ENCODE data around the gene PDLIM4. TPM values are rescaled to one million over a fixed set of nuclear protein-coding genes. Genes with fewer than 3 reads are reported as not detected.

Gene PDLIM4
- polyA plus RNA-seq, 1 experiment: 31.0 TPM

DNA sequence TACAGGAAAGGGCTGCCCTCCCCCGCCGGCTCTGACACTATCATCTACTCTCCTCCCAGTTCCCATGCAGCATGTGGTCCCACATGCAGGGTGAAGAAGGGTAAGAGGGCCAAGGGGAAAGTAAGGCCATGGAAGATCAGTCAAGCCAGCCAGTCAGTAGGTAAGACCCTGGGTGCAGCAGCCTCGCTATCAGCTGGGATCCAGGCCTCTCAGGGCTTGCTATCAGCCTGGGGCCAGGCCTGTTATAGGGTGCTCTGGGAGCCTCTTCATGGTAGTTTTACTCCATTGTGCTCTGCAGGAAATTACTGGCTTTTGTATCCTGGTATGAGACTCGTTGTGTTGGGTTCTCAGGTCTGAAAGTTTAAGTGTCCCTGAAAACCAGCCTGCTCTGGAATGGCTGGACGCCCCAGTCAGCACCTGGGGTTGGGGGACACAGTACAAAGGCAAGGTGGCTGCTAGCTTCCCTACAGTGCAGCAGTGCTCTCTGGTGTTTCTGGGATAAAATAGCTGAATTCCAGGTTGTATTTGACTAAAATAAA lies 58.1 kb downstream of the PDLIM4 start:
- ChIA-PET POLR2A (no interaction called here), CTCF (interaction anchor here (1.0 to 3.8 kb wide), 2 partner anchors 78 to 135 kb away, joined by 3 to 19 read pairs; no protein-coding TSS in a partner anchor)
- H3K27me3 ChIP-seq (ENCODE audit: control insufficient read depth, insufficient read depth, low read length): no peaks in the 10 kb centered on the region
- peaks cover 2% of the 10 kb centered on the region for H3K36me3 ChIP-seq (ENCODE audit: control insufficient read depth, insufficient read depth, low read length)
- no peak for DNase-seq (ENCODE audit: low read depth)
- no peak overlapping the region for H3K4me3 ChIP-seq (ENCODE audit: low read depth, low read length)
- TF ChIP-seq, protein P1, sequence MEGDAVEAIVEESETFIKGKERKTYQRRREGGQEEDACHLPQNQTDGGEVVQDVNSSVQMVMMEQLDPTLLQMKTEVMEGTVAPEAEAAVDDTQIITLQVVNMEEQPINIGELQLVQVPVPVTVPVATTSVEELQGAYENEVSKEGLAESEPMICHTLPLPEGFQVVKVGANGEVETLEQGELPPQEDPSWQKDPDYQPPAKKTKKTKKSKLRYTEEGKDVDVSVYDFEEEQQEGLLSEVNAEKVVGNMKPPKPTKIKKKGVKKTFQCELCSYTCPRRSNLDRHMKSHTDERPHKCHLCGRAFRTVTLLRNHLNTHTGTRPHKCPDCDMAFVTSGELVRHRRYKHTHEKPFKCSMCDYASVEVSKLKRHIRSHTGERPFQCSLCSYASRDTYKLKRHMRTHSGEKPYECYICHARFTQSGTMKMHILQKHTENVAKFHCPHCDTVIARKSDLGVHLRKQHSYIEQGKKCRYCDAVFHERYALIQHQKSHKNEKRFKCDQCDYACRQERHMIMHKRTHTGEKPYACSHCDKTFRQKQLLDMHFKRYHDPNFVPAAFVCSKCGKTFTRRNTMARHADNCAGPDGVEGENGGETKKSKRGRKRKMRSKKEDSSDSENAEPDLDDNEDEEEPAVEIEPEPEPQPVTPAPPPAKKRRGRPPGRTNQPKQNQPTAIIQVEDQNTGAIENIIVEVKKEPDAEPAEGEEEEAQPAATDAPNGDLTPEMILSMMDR (IDR thresholded peaks at IDR 0.05; ENCODE audit: insufficient read depth, low read depth, low read length): no peak

DNA sequence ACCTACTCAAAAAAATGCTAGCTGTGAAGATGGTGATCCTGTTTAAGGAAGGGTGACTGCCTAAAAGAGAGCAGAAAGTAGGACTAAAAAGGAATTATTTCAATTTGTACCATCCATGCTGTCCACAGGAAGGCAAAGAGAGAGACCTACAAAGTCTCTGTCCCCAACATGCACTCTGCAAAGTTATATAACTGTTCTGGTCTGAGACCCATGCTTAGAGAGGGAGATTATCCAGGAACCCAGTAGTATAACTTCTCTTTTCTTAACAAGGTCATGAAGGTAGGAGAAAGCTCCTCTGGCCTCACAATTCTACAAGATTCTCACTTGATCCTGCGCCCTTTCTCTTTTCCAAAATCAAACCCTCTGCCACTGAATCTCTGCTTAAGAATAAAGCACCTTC lies 62.5 kb downstream of the PDLIM4 start:
- Histone ChIP-seq H3K4me3 (ENCODE audit: low read depth, low read length) (no peak overlapping the region), H3K36me3 (ENCODE audit: control insufficient read depth, insufficient read depth, low read length) (peaks cover 5% of the 10 kb centered on the region), H3K27me3 (ENCODE audit: control insufficient read depth, insufficient read depth, low read length) (no peaks in the 10 kb centered on the region)
- ChIA-PET POLR2A (no interaction called here), CTCF (no interaction called here)
- TF ChIP-seq, protein P1 (IDR thresholded peaks at IDR 0.05; ENCODE audit: insufficient read depth, low read depth, low read length): no peak
- DNase-seq (ENCODE audit: low read depth): no peak

DNA sequence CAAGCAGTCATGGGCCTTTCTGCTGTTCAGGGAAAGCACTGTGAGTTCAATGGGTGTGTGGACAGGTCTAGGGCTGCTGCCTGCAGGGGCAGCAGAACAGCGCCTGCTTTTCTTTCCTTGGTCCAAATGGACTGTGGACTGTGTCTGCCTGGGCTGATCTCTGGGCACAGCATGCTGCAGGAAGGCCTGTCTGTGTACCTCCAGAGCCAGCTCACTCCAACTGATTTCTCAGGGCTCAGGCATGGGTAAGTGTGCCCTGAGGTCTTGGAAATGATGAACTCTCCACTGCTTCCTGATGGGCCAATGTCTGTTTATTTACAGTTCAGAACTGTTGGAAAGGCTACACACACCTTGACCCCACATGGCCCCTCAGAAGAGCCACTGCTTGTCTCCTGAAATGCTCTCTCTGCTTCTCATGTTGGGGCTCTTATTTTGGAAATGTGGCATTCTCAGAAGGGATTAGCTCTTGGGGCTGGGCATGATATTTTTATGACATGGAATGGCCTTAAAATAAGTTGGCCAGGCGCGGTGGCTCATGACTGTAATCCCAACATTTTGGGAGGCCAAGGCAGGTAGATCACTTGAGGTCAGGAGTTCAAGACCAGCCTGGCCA lies 63.7 kb downstream of the PDLIM4 start:
- Histone ChIP-seq H3K36me3 (ENCODE audit: control insufficient read depth, insufficient read depth, low read length) (peaks cover 5% of the 10 kb centered on the region), H3K27me3 (ENCODE audit: control insufficient read depth, insufficient read depth, low read length) (no peaks in the 10 kb centered on the region), H3K4me3 (ENCODE audit: low read depth, low read length) (no peak overlapping the region)
- ChIA-PET CTCF (interaction anchor here (1.4 to 1.7 kb wide), 2 partner anchors 12 to 49 kb away, joined by 4 to 6 read pairs; no protein-coding TSS in a partner anchor), POLR2A (no interaction called here)
- DNase-seq (ENCODE audit: low read depth): no peak
- TF ChIP-seq, protein P1 (IDR thresholded peaks at IDR 0.05; ENCODE audit: insufficient read depth, low read depth, low read length): no peak

DNA sequence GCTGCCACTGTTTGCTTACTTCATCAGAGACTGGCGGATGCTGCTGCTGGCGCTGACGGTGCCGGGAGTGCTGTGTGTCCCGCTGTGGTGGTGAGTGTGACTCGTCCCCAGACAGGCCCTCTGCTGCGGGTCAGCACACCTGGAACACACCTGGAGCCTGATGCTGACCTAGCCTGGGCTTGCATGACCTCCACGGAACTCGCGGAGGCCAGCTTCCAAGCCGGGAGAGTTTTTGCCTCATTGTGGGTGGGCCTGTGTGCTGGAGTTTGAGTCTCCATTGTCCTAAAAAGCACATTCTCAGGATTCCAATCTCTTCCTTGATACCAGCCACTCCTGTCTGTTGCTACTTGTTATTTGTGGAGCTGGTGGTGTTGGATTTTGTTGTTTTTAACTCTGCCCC lies 64.8 kb downstream of the PDLIM4 start:
- ChIA-PET CTCF (interaction anchor here (1.4 to 1.7 kb wide), 2 partner anchors 11 to 50 kb away, joined by 4 to 6 read pairs; no protein-coding TSS in a partner anchor), POLR2A (no interaction called here)
- Histone ChIP-seq H3K4me3 (ENCODE audit: low read depth, low read length) (no peak overlapping the region), H3K36me3 (ENCODE audit: control insufficient read depth, insufficient read depth, low read length) (peaks cover 5% of the 10 kb centered on the region), H3K27me3 (ENCODE audit: control insufficient read depth, insufficient read depth, low read length) (no peaks in the 10 kb centered on the region)
- no peak for DNase-seq (ENCODE audit: low read depth)
- TF ChIP-seq, protein P1 (IDR thresholded peaks at IDR 0.05; ENCODE audit: insufficient read depth, low read depth, low read length): no peak

Other genes with a start within 250 kb of the PDLIM4 start
- not detected in 2 replicates for gene ACSL6, start 246.0 kb upstream of the PDLIM4 start, polyA plus RNA-seq (2011; rRNA removed)
- gene IL3, start 197.0 kb upstream of the PDLIM4 start, polyA plus RNA-seq (2011; rRNA removed): not detected in 2 replicates
- not detected in 2 replicates for gene CSF2, start 183.9 kb upstream of the PDLIM4 start, polyA plus RNA-seq (2011; rRNA removed)
- gene P4HA2, start 29.8 kb upstream of the PDLIM4 start, polyA plus RNA-seq (2011; rRNA removed): 372 and 435 TPM in 2 replicates
- gene SLC22A4, start 36.7 kb downstream of the PDLIM4 start, polyA plus RNA-seq (2011; rRNA removed): 18.0 and 19.3 TPM in 2 replicates
- 9.3 and 13.8 TPM in 2 replicates for gene SLC22A5, start 112.0 kb downstream of the PDLIM4 start, polyA plus RNA-seq (2011; rRNA removed)
- gene IRF1, start 233.1 kb downstream of the PDLIM4 start, polyA plus RNA-seq (2011; rRNA removed): 17.9 and 25.5 TPM in 2 replicates